DND-41 (cell line): ENCODE measurements around the gene WDR70.

ENCODE experiments used
- CTCF ChIP-seq: IDR thresholded peaks from 2 replicates; pipeline ENCODE4 v1.5.1; 2012; ENCODE audit warnings: borderline replicate concordance, low read length, moderate library complexity, mild to moderate bottlenecking; ENCODE audit not compliant: poor library complexity, severe bottlenecking; ENCODE audit errors: extremely low read depth
- EZH2 ChIP-seq: IDR thresholded peaks from 3 replicates; pipeline ENCODE4 v1.6.1; 2012; ENCODE audit warnings: borderline replicate concordance, low read depth, mild to moderate bottlenecking, moderate library complexity, low read length, inconsistent platforms; ENCODE audit not compliant: severe bottlenecking

GRCh38 chr5:37715992-37716391 is 336.9 kb downstream of the WDR70 start:
- TF ChIP-seq CTCF = no peak
- no peak for TF ChIP-seq EZH2
